PC-9 (cell line): ENCODE data around the gene HBA1.

Experiments used
- EZH2 ChIP-seq: fragments of 200-600 bp; sonication (generic); IDR thresholded peaks from 2 replicates; pipeline ENCODE4 v1.8.0; 2017; ENCODE audit warnings: antibody characterized with exemption, low read depth
- TF ChIP-seq, protein P1 (sequence below): fragments of 200-600 bp; sonication (generic); conservative IDR thresholded peaks from 2 replicates; pipeline ENCODE4 v1.6.1; 2017; ENCODE audit warnings: mixed run types, antibody characterized with exemption, mild to moderate bottlenecking, moderate library complexity

- no peak for TF ChIP-seq EZH2
- TF ChIP-seq, protein P1, sequence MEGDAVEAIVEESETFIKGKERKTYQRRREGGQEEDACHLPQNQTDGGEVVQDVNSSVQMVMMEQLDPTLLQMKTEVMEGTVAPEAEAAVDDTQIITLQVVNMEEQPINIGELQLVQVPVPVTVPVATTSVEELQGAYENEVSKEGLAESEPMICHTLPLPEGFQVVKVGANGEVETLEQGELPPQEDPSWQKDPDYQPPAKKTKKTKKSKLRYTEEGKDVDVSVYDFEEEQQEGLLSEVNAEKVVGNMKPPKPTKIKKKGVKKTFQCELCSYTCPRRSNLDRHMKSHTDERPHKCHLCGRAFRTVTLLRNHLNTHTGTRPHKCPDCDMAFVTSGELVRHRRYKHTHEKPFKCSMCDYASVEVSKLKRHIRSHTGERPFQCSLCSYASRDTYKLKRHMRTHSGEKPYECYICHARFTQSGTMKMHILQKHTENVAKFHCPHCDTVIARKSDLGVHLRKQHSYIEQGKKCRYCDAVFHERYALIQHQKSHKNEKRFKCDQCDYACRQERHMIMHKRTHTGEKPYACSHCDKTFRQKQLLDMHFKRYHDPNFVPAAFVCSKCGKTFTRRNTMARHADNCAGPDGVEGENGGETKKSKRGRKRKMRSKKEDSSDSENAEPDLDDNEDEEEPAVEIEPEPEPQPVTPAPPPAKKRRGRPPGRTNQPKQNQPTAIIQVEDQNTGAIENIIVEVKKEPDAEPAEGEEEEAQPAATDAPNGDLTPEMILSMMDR, result no peak
Observed at GRCh38 chr16:168424-168823, 8.1 kb upstream of the HBA1 start.
